K562 (cell line): ENCODE results near the gene HS3ST4. TPM values are rescaled to one million over a fixed set of nuclear protein-coding genes. Genes with fewer than 3 reads are reported as not detected.

ENCODE experiments used
- ATAC-seq: fragments of 200-7000 bp; cut with Tn5 transposase; 3 replicates; pipeline ENCODE4 v1.9.1; 2020; ENCODE audit warnings: moderate library complexity
- BruUV-seq: library from RNA; stranded (reverse); fragments of 400-500 nt; replicated peaks from 2 replicates; lab custom pipeline; 2021; lab: Mats Ljungman, UMichigan
- CTCF ChIA-PET: fragments of 300-600 bp; formaldehyde crosslinking; extraction: SDS; loops from one replicate; lab custom pipeline; 2021; ENCODE audit warnings: low intra/inter-chr PET ratio; lab: Yijun Ruan, JAX
- POLR2A ChIA-PET: fragments of 300-600, 350-650 bp; sonication (Branson Sonifier 250); formaldehyde crosslinking; extraction: SDS; loops from one replicate; lab custom pipeline; 2021; ENCODE audit warnings: antibody characterized with exemption, inconsistent platforms; lab: Yijun Ruan, JAX
- DNase-seq, 4 experiments: peaks; one replicate each; pipeline versions ENCODE4 v3.0.0 to v3.0.0-alpha.2; 2011 to 2018; ENCODE audit warnings: low spot score in 3 of 4, mixed read lengths in 3 of 4; ENCODE audit errors: extremely low read depth in 1 of 4
- FAIRE-seq: peaks from 2 replicates; lab custom pipeline; 2011; peaks lifted over from hg19 to GRCh38; lab: Jason Lieb, UNC
- H2AFZ ChIP-seq: 2 replicates; pipeline ENCODE4 v1.6.0; 2011; ENCODE audit warnings: low read depth, low read length, control low read depth, inconsistent platforms
- H3K27ac ChIP-seq: fragments of 200-600 bp; 3 replicates; pipeline ENCODE4 v1.8.0; 2011; ENCODE audit warnings: low read depth, mild to moderate bottlenecking, control low read depth, inconsistent platforms, low read length, moderate library complexity, mixed read lengths; ENCODE audit errors: extremely low read depth
- H3K27me3 ChIP-seq, 2 experiments: fragments of 300-600 bp in 1 of 2; 2 replicates in 1 of 2; 3 replicates in 1 of 2; pipeline versions ENCODE4 v1.6.0 to v1.8.0; 2011; ENCODE audit warnings: inconsistent platforms in 2 of 2, low read length in 2 of 2, mild to moderate bottlenecking in 1 of 2, mixed read lengths in 1 of 2, moderate library complexity in 1 of 2; ENCODE audit not compliant: control insufficient read depth in 2 of 2, insufficient read depth in 2 of 2
- H3K36me3 ChIP-seq: fragments of 300-600 bp; 3 replicates; pipeline ENCODE4 v1.8.0; 2011; ENCODE audit warnings: mild to moderate bottlenecking, low read length, inconsistent platforms; ENCODE audit not compliant: control insufficient read depth, insufficient read depth
- H3K4me1 ChIP-seq, 2 experiments: fragments of 200-600 bp in 1 of 2; replicated peaks in 1 of 2; 2 replicates in 1 of 2; 3 replicates in 1 of 2; pipeline versions ENCODE4 v1.5.1 to v1.8.0; 2011; ENCODE audit warnings: inconsistent platforms in 2 of 2, low read length in 2 of 2, mild to moderate bottlenecking in 1 of 2, mixed read lengths in 1 of 2, moderate library complexity in 1 of 2; ENCODE audit not compliant: control insufficient read depth in 2 of 2, insufficient read depth in 2 of 2
- H3K4me2 ChIP-seq: 2 replicates; pipeline ENCODE4 v1.6.1; 2011; ENCODE audit warnings: low read length, control low read depth, inconsistent platforms, mixed read lengths; ENCODE audit not compliant: insufficient read depth
- H3K4me3 ChIP-seq: fragments of 200-600 bp; sonication (generic), shearing (Covaris generic); 2 replicates; pipeline ENCODE4 v1.5.1; 2016; ENCODE audit warnings: control low read depth, inconsistent platforms
- H3K79me2 ChIP-seq: fragments of 200-600 bp; 3 replicates; pipeline ENCODE4 v1.8.0; 2011; ENCODE audit warnings: low read length, inconsistent platforms; ENCODE audit not compliant: control insufficient read depth, insufficient read depth
- H3K9ac ChIP-seq, 2 experiments: 2 replicates each; pipeline versions ENCODE4 v1.6.0 to v1.6.1; 2011; ENCODE audit warnings: low read depth in 2 of 2, low read length in 2 of 2, control low read depth in 1 of 2, inconsistent platforms in 1 of 2, mild to moderate bottlenecking in 1 of 2, mixed read lengths in 1 of 2; ENCODE audit not compliant: insufficient read depth in 1 of 2
- H3K9me1 ChIP-seq: one replicate; pipeline ENCODE4 v1.6.0; 2011; ENCODE audit warnings: inconsistent platforms, mild to moderate bottlenecking, low read length, moderate library complexity; ENCODE audit not compliant: control insufficient read depth, insufficient read depth
- H3K9me3 ChIP-seq: replicated peaks from 2 replicates; pipeline ENCODE4 v1.5.1; 2011; ENCODE audit warnings: low read depth, low read length, inconsistent platforms; ENCODE audit not compliant: control insufficient read depth, insufficient read depth
- H4K20me1 ChIP-seq: replicated peaks from 2 replicates; pipeline ENCODE4 v1.6.1; 2011; ENCODE audit warnings: low read length, inconsistent platforms, mixed read lengths; ENCODE audit not compliant: control insufficient read depth, insufficient read depth
- ATF7 ChIP-seq: fragments of 450-650 bp; IDR thresholded peaks from 2 replicates; pipeline ENCODE4 v1.7.1; 2014; ENCODE audit warnings: mild to moderate bottlenecking, moderate library complexity
- DMBX1 ChIP-seq: fragments of 250-450 bp; sonication (Bioruptor Pico); IDR thresholded peaks from 2 replicates; pipeline ENCODE4 v1.8.0; 2022; ENCODE audit warnings: inconsistent platforms, mild to moderate bottlenecking, moderate library complexity, borderline replicate concordance
- ELF2 ChIP-seq: fragments of 250-450 bp; sonication (Bioruptor Pico); IDR thresholded peaks from 2 replicates; pipeline ENCODE4 v1.5.0; 2021; ENCODE audit warnings: mild to moderate bottlenecking
- EP400 ChIP-seq: fragments of 450-650 bp; IDR thresholded peaks from 2 replicates; pipeline ENCODE4 v1.6.1; 2017; ENCODE audit warnings: antibody characterized with exemption, mild to moderate bottlenecking, moderate library complexity
- L3MBTL2 ChIP-seq: fragments of 450-650 bp; IDR thresholded peaks from 2 replicates; pipeline ENCODE4 v1.6.1; 2016; ENCODE audit warnings: mild to moderate bottlenecking, moderate library complexity
- MTA1 ChIP-seq: fragments of 450-650 bp; IDR thresholded peaks from 2 replicates; pipeline ENCODE4 v1.6.1; 2017; ENCODE audit warnings: borderline replicate concordance
- NRF1 ChIP-seq, 2 experiments: fragments of 450-650 bp; IDR thresholded peaks in 1 of 2; conservative IDR thresholded peaks in 1 of 2; 2 replicates each; pipeline ENCODE4 v1.6.1; 2014; ENCODE audit warnings: mild to moderate bottlenecking in 2 of 2
- PURB ChIP-seq: sonication (generic); formaldehyde crosslinking; IDR thresholded peaks from 2 replicates; pipeline ENCODE4 v1.9.0; 2021; ENCODE audit warnings: low read depth, mild to moderate bottlenecking, missing genetic modification reagents
- SP2 ChIP-seq: IDR thresholded peaks from 2 replicates; pipeline ENCODE4 v1.6.1; 2011; ENCODE audit warnings: mild to moderate bottlenecking, low read depth, low read length, moderate library complexity; ENCODE audit not compliant: poor library complexity, severe bottlenecking; ENCODE audit errors: extremely low read depth
- TCF3 ChIP-seq: sonication (generic); formaldehyde crosslinking; IDR thresholded peaks from 2 replicates; pipeline ENCODE4 v1.4.0; 2020; ENCODE audit warnings: mild to moderate bottlenecking, missing genetic modification reagents
- TFAM ChIP-seq: fragments of 250-450 bp; sonication (Bioruptor Pico); conservative IDR thresholded peaks from 2 replicates; pipeline ENCODE4 v1.5.0; 2021; ENCODE audit warnings: mild to moderate bottlenecking, moderate library complexity
- TRIM28 ChIP-seq: fragments of 450-650 bp; IDR thresholded peaks from 2 replicates; pipeline ENCODE4 v1.6.1; 2017
- ZEB2 ChIP-seq: fragments of 450-650 bp; IDR thresholded peaks from 2 replicates; pipeline ENCODE4 v1.6.1; 2016
- ZKSCAN8 ChIP-seq: fragments of 200-800 bp; sonication (Bioruptor generic); IDR thresholded peaks from 2 replicates; pipeline ENCODE4 v1.6.1; 2016; ENCODE audit warnings: missing genetic modification characterization, missing compliant biosample characterization
- ZNF3 ChIP-seq: fragments of 250-450 bp; sonication (Bioruptor Pico); IDR thresholded peaks from 2 replicates; pipeline ENCODE4 v1.5.0; 2021; ENCODE audit warnings: mild to moderate bottlenecking, moderate library complexity
- ZNF584 ChIP-seq: fragments of 200-800 bp; sonication (Bioruptor generic); IDR thresholded peaks from 2 replicates; pipeline ENCODE4 v1.6.1; 2016; ENCODE audit warnings: low read depth, mild to moderate bottlenecking, missing genetic modification characterization, missing compliant biosample characterization
- ZNF668 ChIP-seq: fragments of 250-450 bp; sonication (Bioruptor Pico); IDR thresholded peaks from 2 replicates; pipeline ENCODE4 v1.8.0; 2022; ENCODE audit warnings: mild to moderate bottlenecking, inconsistent platforms
- ZNF717 ChIP-seq: fragments of 250-450 bp; sonication (Bioruptor Pico); IDR thresholded peaks from 2 replicates; pipeline ENCODE4 v1.5.0; 2021
- WGBS: fragments of 100-300 bp; shearing (Covaris generic); methylation state at CpG from one replicate; pipeline ENCODE4 v1.1.6; 2016; ENCODE audit warnings: low coverage, mixed read lengths; ENCODE audit not compliant: insufficient coverage; ENCODE audit errors: missing lambda C conversion rate; 5-methylcytosine and 5-hydroxymethylcytosine counted together
- in situ Hi-C: fragments of 300-500 bp; cut with MboI; formaldehyde crosslinking; loops from 4 replicates; pipeline ENCODE4 v1.15.0; 2018; ENCODE audit warnings: inconsistent platforms, mixed read lengths
- intact Hi-C: fragments of 100-400 bp; cut with micrococcal nuclease; formaldehyde crosslinking; loops from 2 replicates; pipeline ENCODE4 v1.14.2; 2022
- polyA plus RNA-seq, 8 experiments: library from polyadenylated mRNA; depleted of rRNA in 4 of 8; stranded (reverse) in 5 of 8; unstranded in 3 of 8; fragments of >200 nt; fragmentation: Nextera tagmentation in 2 of 8; fragmentation: Illumina TruSeq in 1 of 8; extraction: Ambion mirVana in 2 of 8; extraction: Trizol in 1 of 8; gene quantifications; 2 replicates each; pipeline versions ENCODE4 v1.2.1 to v1.2.3, GENCODE V29; 2011 to 2014; ENCODE audit warnings: inconsistent platforms in 1 of 8, missing spikeins in 1 of 8
- total RNA-seq, 7 experiments: library from RNA; depleted of rRNA in 6 of 7; stranded (reverse); fragments of >200 nt in 6 of 7; fragmentation: Illumina TruSeq in 2 of 7; extraction: Trizol in 2 of 7; gene quantifications; 2 replicates each; pipeline versions ENCODE4 v1.2.1 to v1.2.3, GENCODE V29; 2011 to 2021; ENCODE audit warnings: low replicate concordance in 1 of 7
- TF ChIP-seq, protein P1 (sequence below): fragments of 450-650 bp; formaldehyde crosslinking; IDR thresholded peaks from 2 replicates; pipeline ENCODE4 v1.4.0; 2022; ENCODE audit warnings: missing genetic modification characterization
- TF ChIP-seq, protein P2 (sequence below): conservative IDR thresholded peaks from 2 replicates; pipeline ENCODE4 v1.6.1; 2011; ENCODE audit warnings: low read depth, mild to moderate bottlenecking, low read length; ENCODE audit not compliant: control insufficient read depth

Gene HS3ST4
- total and polyA plus RNA-seq, 9 of the 15 experiments (the other 6 are each of a cell fraction or from before 2014, with no cell fraction given): not detected

DNA sequence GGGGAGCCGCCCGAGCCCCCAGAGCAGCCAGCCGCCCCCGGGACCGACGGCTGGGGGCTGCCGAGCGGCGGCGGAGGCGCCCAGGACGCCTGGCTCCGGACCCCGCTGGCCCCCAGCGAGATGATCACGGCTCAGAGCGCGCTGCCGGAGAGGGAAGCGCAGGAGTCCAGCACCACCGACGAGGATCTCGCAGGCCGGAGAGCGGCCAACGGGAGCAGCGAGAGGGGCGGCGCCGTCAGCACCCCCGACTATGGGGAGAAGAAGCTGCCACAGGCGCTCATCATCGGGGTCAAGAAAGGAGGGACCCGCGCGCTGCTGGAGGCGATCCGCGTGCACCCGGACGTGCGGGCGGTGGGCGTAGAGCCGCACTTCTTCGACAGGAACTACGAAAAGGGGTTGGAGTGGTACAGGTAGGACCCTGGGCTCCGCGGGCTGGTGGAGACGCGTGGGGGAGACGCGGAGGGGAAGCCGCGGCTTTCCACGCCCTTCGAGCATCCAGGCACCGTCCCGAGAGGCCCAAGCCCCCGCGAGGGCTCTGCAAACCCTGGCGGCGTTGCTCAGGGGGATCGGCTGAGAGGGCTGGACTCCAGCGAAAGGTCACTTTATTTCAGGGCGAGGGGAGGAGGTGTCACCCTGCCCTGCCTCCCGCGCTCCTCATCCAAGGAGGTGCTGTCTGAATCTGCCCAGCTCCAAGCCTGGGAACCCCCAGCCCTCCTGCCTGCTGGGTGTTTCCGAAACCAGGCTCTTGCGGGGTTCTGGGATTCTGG, 1.2 kb downstream of the HS3ST4 start:
- H3K27me3 ChIP-seq: peaks cover 10 to 38% of the 10 kb centered on the region in 2 experiments; a peak in 3 of 5 replicates
- in situ Hi-C loops (no loop called here), intact Hi-C loops (no loop called here)
- H3K27ac ChIP-seq: no peak overlapping the region
- H3K9me1 ChIP-seq: no peaks in the 10 kb centered on the region
- no peak overlapping the region for H2AFZ ChIP-seq
- ChIA-PET CTCF (no interaction called here), POLR2A (no interaction called here)
- no peak for TF ChIP-seq NRF1 (conservative IDR thresholded peaks at IDR 0.05 in 1 of 2, IDR thresholded peaks at IDR 0.05 in 1 of 2)
- TF ChIP-seq ELF2 (CRISPR knock-in tag): no peak
- TF ChIP-seq PURB (CRISPR knock-in tag): no peak
- TF ChIP-seq TRIM28: no peak
- no peak for TF ChIP-seq MTA1
- no peak for TF ChIP-seq ZNF584 (CRISPR knock-in tag)
- no peak for TF ChIP-seq ATF7
- TF ChIP-seq ZNF717 (CRISPR knock-in tag): no peak
- TF ChIP-seq ZEB2: no peak
- TF ChIP-seq ZKSCAN8 (CRISPR knock-in tag): no peak
- no peak for TF ChIP-seq L3MBTL2
- TF ChIP-seq, protein P1, sequence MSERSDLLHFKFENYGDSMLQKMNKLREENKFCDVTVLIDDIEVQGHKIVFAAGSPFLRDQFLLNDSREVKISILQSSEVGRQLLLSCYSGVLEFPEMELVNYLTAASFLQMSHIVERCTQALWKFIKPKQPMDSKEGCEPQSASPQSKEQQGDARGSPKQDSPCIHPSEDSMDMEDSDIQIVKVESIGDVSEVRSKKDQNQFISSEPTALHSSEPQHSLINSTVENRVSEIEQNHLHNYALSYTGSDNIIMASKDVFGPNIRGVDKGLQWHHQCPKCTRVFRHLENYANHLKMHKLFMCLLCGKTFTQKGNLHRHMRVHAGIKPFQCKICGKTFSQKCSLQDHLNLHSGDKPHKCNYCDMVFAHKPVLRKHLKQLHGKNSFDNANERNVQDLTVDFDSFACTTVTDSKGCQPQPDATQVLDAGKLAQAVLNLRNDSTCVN (CRISPR knock-in tag): no peak
- no peak for TF ChIP-seq ZNF3 (CRISPR knock-in tag)
- no peak for TF ChIP-seq TCF3 (CRISPR knock-in tag)
- no peak for TF ChIP-seq EP400
- TF ChIP-seq, protein P2, sequence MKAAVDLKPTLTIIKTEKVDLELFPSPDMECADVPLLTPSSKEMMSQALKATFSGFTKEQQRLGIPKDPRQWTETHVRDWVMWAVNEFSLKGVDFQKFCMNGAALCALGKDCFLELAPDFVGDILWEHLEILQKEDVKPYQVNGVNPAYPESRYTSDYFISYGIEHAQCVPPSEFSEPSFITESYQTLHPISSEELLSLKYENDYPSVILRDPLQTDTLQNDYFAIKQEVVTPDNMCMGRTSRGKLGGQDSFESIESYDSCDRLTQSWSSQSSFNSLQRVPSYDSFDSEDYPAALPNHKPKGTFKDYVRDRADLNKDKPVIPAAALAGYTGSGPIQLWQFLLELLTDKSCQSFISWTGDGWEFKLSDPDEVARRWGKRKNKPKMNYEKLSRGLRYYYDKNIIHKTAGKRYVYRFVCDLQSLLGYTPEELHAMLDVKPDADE: no peak
- TF ChIP-seq DMBX1 (CRISPR knock-in tag): no peak
- no peak for TF ChIP-seq TFAM (CRISPR knock-in tag)
- TF ChIP-seq SP2: no peak
- no peak for TF ChIP-seq ZNF668 (CRISPR knock-in tag)
- H3K4me3 ChIP-seq: no peak overlapping the region
- FAIRE-seq (no peak), DNase-seq (no peak), ATAC-seq (no peak)
- H3K9me3 ChIP-seq: no peaks in the 10 kb centered on the region
- H3K36me3 ChIP-seq: no peaks in the 10 kb centered on the region
- 0 out of 2 replicates have a peak, but pooled peaks cover 3% of the 10 kb centered on the region for H4K20me1 ChIP-seq
- WGBS: 34% methylated on average over 28 of the region's 70 CpGs
- BruUV-seq: no TSS peak
- no peaks in the 10 kb centered on the region for H3K79me2 ChIP-seq
- H3K4me1 ChIP-seq: 0 out of 5 replicates have a peak, but pooled peaks cover 0 to 5% of the 10 kb centered on the region in 2 experiments
- no peak overlapping the region for H3K4me2 ChIP-seq
- no peak overlapping the region for H3K9ac ChIP-seq
